ENCODE measurements around the gene LRP1-AS.

Gene LRP1-AS

GRCh38 chr12:57160741-57161140 is 13.3 kb upstream of the LRP1-AS start:
- DNase-seq (ENCODE audit: low read depth in 1 of 2, low spot score in 1 of 2), result no peak

DNA sequence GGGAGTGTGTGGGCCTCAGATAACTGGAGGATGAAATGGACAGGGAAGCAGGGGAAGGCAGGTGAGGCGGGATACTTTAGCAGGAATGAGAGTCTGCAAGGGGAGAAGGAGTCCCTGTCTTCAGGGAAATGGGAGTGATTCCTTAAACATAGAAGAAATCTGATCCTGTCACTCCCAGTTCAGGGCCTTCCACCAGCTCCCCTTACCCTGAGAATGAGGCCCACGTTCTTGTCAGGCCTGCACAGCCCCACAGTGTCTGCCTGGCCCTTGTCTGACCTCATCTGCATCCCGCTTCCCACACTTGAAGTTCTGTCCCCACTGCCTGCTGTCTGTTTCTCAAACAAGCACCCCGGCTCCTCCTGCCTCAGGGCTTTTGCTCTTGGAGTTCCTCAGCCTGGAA is 12.6 kb upstream of the LRP1-AS start:
- DNase-seq (ENCODE audit: low read depth in 1 of 2, low spot score in 1 of 2), result no peak

GRCh38 chr12:57159311-57159710 is 11.9 kb upstream of the LRP1-AS start:
- DNase-seq (ENCODE audit: low read depth in 1 of 2, low spot score in 1 of 2), result no peak

DNA sequence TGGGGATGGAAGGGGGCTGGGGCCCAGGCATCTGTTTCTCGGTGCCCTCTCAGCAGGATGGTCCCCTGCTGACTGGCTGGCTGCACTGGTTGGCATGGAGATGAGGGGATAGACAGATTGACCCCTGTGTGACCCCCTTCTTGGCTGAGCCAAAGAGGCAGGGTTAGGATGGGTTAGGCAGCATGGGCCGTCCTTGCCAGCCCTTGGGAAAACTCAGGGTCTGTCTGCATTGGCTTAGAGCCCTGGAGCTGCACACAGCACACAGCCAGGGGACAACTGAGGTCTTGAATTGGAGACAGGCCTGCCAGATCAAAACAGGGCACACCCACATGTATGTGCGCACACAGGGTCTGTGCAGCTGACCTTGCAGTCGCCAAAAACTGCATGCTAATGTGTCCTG is 11.2 kb upstream of the LRP1-AS start:
- DNase-seq (ENCODE audit: low read depth in 1 of 2, low spot score in 1 of 2), result no peak

DNA sequence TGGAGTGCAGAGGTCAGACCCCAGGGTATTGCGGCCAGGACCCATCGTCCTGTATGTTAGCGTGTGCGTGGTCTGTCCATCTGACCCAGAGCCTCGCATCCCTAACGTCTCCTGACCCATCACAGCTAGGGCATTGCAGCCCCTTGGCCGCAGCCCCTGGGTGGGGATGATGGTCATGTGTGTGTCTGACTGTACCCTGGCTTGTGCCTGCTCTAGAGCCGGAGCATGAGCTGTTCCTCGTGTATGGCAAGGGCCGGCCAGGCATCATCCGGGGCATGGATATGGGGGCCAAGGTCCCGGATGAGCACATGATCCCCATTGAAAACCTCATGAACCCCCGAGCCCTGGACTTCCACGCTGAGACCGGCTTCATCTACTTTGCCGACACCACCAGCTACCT is 10.8 kb upstream of the LRP1-AS start:
- DNase-seq (ENCODE audit: low read depth in 1 of 2, low spot score in 1 of 2), result no peak

DNA sequence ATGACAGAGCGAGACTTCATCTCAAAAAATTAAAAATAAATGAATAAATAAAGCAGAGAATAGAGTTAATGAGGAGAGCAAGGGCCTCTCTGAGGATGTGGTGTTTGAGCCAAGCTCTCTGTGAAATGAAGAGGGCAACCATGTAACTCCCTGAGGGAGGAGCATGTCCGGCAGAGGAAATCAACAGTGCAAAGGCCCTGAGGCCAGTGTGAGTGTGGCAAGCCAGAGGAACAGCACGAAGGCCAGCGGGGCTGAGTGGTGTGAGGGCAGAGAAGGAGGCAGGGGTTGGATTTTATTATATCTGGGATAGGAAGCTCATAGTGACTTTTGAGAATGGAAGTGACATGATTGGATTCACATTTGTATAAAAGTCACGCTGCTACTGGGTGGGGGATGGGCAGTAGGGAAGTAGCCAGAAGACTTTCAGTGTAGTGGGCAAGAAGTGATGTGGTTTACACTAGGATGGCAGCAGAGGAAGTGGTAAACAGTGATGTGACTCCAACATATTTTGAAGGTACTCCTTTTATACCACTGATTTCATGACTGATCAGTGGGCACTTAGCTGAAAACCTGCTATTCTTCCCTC is 10.3 kb upstream of the LRP1-AS start:
- DNase-seq (ENCODE audit: low read depth in 1 of 2, low spot score in 1 of 2), result no peak

GRCh38 chr12:57156701-57157403 is 9.4 kb upstream of the LRP1-AS start:
- no peak for DNase-seq (ENCODE audit: low read depth in 1 of 2, low spot score in 1 of 2)

GRCh38 chr12:57154804-57155434 is 7.5 kb upstream of the LRP1-AS start:
- no peak for DNase-seq (ENCODE audit: low read depth in 1 of 2, low spot score in 1 of 2)

GRCh38 chr12:57154076-57154475 is 6.7 kb upstream of the LRP1-AS start:
- DNase-seq (ENCODE audit: low read depth in 1 of 2, low spot score in 1 of 2), result no peak

GRCh38 chr12:57153415-57153997 is 6.1 kb upstream of the LRP1-AS start:
- no peak for DNase-seq (ENCODE audit: low read depth in 1 of 2, low spot score in 1 of 2)

DNA sequence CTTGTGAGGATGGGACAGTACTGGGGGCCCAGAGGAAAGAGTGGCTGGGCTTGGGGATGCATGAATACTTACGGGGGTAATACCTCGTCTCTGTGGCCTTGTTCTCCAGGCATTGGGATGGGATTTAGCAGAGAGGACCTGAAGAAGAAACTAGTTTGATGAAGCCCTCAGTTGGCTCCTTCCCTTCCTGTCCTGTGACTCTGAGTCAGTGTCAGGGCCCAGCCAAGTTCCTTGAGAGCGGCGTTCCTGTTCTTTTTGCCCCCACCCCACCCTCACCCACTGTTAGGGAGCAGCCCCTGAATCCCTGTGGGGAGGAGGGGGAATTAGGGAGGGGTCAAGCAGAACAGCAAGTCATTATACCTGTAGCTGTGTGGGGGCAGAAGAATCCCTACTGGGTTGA is 5.2 kb upstream of the LRP1-AS start:
- no peak for DNase-seq (ENCODE audit: low read depth in 1 of 2, low spot score in 1 of 2)

DNA sequence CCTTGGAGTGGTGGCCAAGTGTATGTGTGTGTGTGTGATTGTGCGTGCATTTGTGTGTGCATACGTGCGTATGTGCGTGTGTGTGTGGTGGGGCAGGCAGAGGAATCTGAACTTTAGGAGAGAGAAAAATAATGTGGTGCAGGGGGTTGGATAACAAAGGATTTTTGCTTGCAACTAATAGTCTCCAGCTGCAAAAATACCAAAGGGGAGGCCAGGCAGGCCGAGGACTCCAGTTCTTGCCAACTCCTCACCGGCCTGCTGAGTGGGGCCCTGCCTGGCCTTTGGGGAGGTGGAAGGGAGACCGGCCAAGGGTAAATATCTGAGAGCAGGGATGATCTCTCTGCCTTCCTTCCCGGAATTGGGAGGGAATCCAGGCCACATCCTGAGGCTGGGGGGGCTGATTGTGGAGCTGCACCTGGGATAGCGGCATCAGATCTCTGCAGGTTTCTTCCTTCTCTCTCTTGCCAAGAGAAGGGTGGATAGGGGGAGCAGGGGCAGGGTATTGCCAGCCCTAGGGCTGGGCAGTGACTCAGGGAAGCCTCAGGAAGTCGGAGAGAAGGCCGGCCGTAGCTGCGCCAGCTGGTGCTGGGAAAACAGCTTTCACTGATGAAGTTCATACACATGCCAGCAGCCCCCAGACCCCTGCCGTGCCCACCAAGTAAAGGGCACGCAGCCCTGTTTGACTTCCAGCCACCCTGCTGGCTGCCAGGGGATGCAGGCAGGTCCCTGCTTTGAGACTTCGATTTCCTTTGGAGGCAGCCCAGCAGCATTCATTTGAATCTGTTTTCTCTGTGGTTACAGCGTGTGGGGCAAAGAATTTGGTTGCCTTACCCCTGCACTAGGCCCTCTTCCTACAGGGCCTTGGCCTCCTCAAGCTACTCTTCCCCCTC is 4.6 kb upstream of the LRP1-AS start:
- no peak for DNase-seq (ENCODE audit: low read depth in 1 of 2, low spot score in 1 of 2)

DNA sequence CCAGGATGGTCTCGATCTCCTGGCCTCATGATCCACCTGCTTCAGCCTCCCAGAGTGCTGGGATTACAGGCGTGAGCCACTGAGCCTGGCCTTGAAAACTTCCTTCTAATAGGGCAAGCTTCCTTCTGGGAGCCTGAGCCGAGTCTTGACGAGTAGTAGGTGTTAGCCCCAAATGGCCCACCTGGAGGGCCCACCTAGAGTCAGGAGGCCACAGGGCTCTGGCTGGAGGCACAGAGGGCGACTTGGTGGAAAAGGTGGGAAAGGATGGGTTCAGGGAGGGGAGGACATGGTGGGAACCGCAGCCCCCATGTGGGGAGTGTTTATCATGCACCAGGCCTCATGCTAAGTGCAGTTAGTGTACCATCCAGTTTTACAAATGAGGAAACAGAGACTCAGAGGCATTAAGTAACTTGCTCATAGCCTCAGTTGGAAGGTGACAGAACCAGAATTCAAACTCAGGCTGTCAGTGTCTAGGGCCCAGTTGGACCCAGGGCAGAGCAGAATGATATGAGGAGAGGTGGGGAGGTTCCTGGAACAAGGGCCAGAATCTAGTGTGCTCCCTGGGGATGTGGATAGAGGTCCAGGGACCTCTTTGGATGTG is 3.1 kb upstream of the LRP1-AS start:
- no peak for DNase-seq (ENCODE audit: low read depth in 1 of 2, low spot score in 1 of 2)

- DNase-seq (ENCODE audit: low read depth in 1 of 2, low spot score in 1 of 2), result no peak
Measured at GRCh38 chr12:57149245-57149900, 2.0 kb upstream of the LRP1-AS start.

GRCh38 chr12:57148469-57149244 is 1.2 kb upstream of the LRP1-AS start:
- DNase-seq (ENCODE audit: low read depth in 1 of 2, low spot score in 1 of 2), result no peak

DNA sequence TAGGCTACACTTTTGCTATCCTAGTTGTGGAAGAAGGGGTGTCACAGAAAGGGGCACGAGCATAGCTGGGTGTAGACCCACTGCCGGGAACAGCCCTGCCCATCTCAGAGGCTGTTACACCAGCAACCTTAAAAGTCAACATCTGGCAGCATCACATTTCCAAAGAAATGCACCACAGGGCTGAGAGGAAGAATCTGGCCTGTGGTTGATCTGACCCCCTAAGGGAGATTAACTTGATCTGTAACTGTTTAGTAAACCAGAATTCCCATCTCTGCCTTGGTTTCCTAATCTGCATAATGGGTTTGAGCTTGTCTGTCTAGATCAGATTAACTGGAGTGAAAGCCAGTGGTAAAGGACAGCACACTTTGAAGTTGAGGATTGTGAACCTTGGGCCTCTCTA is 1.3 kb downstream of the LRP1-AS start:
- DNase-seq (ENCODE audit: low read depth in 1 of 2, low spot score in 1 of 2), result no peak

DNA sequence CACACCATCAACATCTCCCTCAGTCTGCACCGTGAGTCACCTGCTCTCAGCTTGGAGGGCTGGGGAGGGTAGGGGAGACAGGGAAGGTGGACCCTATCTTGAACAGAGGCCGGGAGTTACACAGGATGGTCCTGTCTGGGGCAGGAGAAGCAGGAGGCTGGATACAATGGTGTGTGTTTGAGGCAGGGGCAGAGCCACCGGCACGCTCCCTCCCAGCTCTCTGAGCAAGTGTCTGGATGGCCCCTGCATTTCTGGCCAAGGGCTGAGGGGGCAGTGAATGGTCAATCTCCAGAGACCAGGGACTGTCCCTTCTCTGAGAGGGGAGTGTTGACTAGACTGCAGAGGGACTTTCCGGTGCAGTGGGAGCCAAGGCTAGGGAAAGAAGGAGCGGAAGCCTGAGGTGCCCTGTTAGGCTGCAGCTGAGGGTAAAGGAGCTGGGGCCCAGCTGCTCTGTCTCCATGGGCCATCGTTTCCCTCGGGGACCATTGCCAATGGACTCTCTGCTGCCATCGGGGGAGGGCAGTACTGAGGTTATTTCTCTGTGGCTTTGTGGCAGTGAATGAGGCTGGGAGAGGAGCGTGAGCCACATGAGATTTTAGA is 1.9 kb downstream of the LRP1-AS start:
- no peak for DNase-seq (ENCODE audit: low read depth in 1 of 2, low spot score in 1 of 2)

DNA sequence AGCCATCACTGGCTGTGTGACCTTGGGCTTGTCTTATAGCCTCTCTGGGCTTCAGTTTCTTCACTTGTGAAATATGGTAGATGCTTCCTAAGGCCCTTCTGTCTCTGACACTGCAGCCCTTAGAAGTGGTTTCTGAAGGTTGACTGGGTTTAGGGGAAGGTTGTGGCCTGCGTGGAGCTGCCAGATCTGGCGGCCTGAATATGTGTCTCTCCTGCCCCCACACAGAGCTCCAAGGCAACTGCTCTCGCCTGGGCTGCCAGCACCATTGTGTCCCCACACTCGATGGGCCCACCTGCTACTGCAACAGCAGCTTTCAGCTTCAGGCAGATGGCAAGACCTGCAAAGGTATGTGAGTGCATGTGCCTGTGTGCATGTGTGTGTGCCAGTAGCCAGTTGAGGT is 4.0 kb downstream of the LRP1-AS start:
- DNase-seq (ENCODE audit: low read depth in 1 of 2, low spot score in 1 of 2), result no peak

DNA sequence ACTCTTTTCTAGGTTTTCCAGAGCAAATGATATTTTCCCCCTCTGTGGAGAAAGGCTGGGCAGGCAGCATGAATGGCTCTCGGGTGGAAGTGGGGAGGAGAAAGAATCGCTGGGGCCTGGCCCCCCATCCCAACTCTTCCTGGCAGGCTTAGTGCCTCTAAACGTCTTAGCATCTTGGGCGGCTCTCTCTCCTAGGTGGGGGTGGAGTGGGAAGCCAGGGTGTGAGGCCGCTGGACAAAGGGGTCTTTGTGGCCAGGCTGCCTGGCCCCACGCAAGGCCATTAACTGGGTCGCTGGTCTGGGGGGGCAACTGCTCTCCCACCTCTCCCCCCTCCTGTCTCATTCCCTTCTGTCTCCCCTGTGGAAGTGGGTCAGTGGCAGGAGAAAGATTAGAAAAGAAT is 4.7 kb downstream of the LRP1-AS start:
- DNase-seq (ENCODE audit: low read depth in 1 of 2, low spot score in 1 of 2), result no peak

All from activated T-helper 1 cell treated with anti-CD3 and anti-CD28 coated beads, Interleukin-2, amount 50 U/mL, for 16 hours (primary cell).